HCT116 (cell line): ENCODE data around the gene SLC24A3. TPM values are rescaled to one million over a fixed set of nuclear protein-coding genes. Genes with fewer than 3 reads are reported as not detected.

Experiments
- ATAC-seq: fragments of 200-7000 bp; cut with Tn5 transposase; 2 replicates; pipeline ENCODE4 v1.9.1; 2020; ENCODE audit warnings: mild to moderate bottlenecking, moderate library complexity
- BruUV-seq: library from RNA; stranded (reverse); fragments of 400-500 nt; replicated peaks from 2 replicates; lab custom pipeline; 2021; lab: Mats Ljungman, UMichigan
- CTCF ChIA-PET: fragments of 300-600 bp; sonication (Branson Sonifier 250); formaldehyde crosslinking; loops from one replicate; lab custom pipeline; 2021; ENCODE audit warnings: antibody characterized with exemption; lab: Charles Lee
- POLR2A ChIA-PET: fragments of 300-600, 350-600 bp; sonication (Branson Sonifier 250); formaldehyde crosslinking; loops from one replicate; lab custom pipeline; 2021; ENCODE audit warnings: antibody characterized with exemption; lab: Charles Lee
- RAD21 ChIA-PET, 2 experiments: fragments of 300-600 bp; sonication (Branson Sonifier 250); formaldehyde crosslinking; loops; one replicate each; lab custom pipeline; 2023; ENCODE audit warnings: low total read pairs in 2 of 2; ENCODE audit not compliant: uncharacterized antibody in 2 of 2, unreplicated experiment in 2 of 2, low non-redundant PET in 1 of 2; lab: Charles Lee
- DNase-seq: peaks from one replicate; pipeline ENCODE4 v3.0.0-alpha.2; 2010; ENCODE audit warnings: low read depth, low spot score
- H2AFZ ChIP-seq: fragments of 200-600 bp; shearing (Covaris generic), sonication (generic); 2 replicates; pipeline ENCODE4 v1.6.1; 2017; ENCODE audit warnings: low read depth, mixed run types, mixed read lengths, antibody characterized with exemption, low read length; ENCODE audit not compliant: poor library complexity, severe bottlenecking
- H3K27ac ChIP-seq: 2 replicates; pipeline ENCODE4 v1.5.1; 2012; ENCODE audit warnings: low read depth, low read length
- H3K27me3 ChIP-seq: fragments of 200-600 bp; sonication (generic); 2 replicates; pipeline ENCODE4 v1.6.1; 2016; ENCODE audit warnings: mixed run types, low read length, mixed read lengths; ENCODE audit not compliant: insufficient read depth
- H3K36me3 ChIP-seq, 2 experiments: fragments of 200-500 bp in 1 of 2; fragments of 200-600 bp in 1 of 2; sonication (Bioruptor generic) in 1 of 2; sonication (generic) in 1 of 2; 2 replicates each; pipeline versions ENCODE4 v1.5.1 to v1.6.1; 2014 to 2016; ENCODE audit warnings: low read length in 2 of 2, inconsistent platforms in 1 of 2, mixed read lengths in 1 of 2, mixed run types in 1 of 2; ENCODE audit not compliant: insufficient read depth in 2 of 2, control insufficient read depth in 1 of 2
- H3K4me1 ChIP-seq, 2 experiments: fragments of 200-600 bp in 1 of 2; sonication (generic) in 1 of 2; 2 replicates each; pipeline versions ENCODE4 v1.5.1 to v1.6.1; 2012 to 2017; ENCODE audit warnings: low read length in 2 of 2, inconsistent platforms in 1 of 2, mild to moderate bottlenecking in 1 of 2, mixed read lengths in 1 of 2, mixed run types in 1 of 2, moderate library complexity in 1 of 2; ENCODE audit not compliant: insufficient read depth in 2 of 2, control insufficient read depth in 1 of 2
- H3K4me2 ChIP-seq: fragments of 200-600 bp; sonication (generic); 2 replicates; pipeline ENCODE4 v1.6.1; 2017; ENCODE audit warnings: mixed run types, low read length, mixed read lengths
- H3K4me3 ChIP-seq, 2 experiments: fragments of 200-600 bp in 1 of 2; sonication (generic) in 1 of 2; replicated peaks in 1 of 2; 2 replicates each; pipeline ENCODE4 v1.5.1; 2011 to 2016; ENCODE audit warnings: low read length in 2 of 2, control low read depth in 1 of 2, low read depth in 1 of 2, mild to moderate bottlenecking in 1 of 2, mixed read lengths in 1 of 2, mixed run types in 1 of 2
- H3K79me2 ChIP-seq: fragments of 200-600 bp; sonication (generic); 2 replicates; pipeline ENCODE4 v1.6.1; 2017; ENCODE audit warnings: mild to moderate bottlenecking, mixed run types, low read length, moderate library complexity, mixed read lengths; ENCODE audit not compliant: insufficient read depth
- H3K9ac ChIP-seq: fragments of 200-600 bp; sonication (generic); 2 replicates; pipeline ENCODE4 v1.6.1; 2016; ENCODE audit warnings: low read length, mixed read lengths
- H3K9me2 ChIP-seq: fragments of 200-600 bp; sonication (generic), shearing (Covaris generic); 2 replicates; pipeline ENCODE4 v1.6.1; 2017; ENCODE audit warnings: mixed run types, mild to moderate bottlenecking, moderate library complexity; ENCODE audit not compliant: insufficient read depth
- H3K9me3 ChIP-seq, 2 experiments: fragments of 200-500 bp in 1 of 2; fragments of 200-600 bp in 1 of 2; sonication (Bioruptor generic) in 1 of 2; sonication (generic) in 1 of 2; 2 replicates each; pipeline ENCODE4 v1.6.1; 2014 to 2017; ENCODE audit warnings: low read length in 2 of 2, mixed read lengths in 2 of 2, inconsistent platforms in 1 of 2, low read depth in 1 of 2, mild to moderate bottlenecking in 1 of 2, mixed run types in 1 of 2, moderate library complexity in 1 of 2; ENCODE audit not compliant: control insufficient read depth in 1 of 2, insufficient read depth in 1 of 2
- H4K20me1 ChIP-seq: fragments of 200-600 bp; sonication (generic), shearing (Covaris generic); 2 replicates; pipeline ENCODE4 v1.6.1; 2017; ENCODE audit warnings: mixed run types, mild to moderate bottlenecking, moderate library complexity; ENCODE audit not compliant: insufficient read depth
- CBX3 ChIP-seq: IDR thresholded peaks from 2 replicates; pipeline ENCODE4 v1.6.1; 2012; ENCODE audit warnings: low read depth
- CEBPB ChIP-seq: IDR thresholded peaks from 2 replicates; pipeline ENCODE4 v1.6.1; 2012; ENCODE audit warnings: low read depth
- CTCF ChIP-seq, 3 experiments: fragments of 200-600 bp in 1 of 3; sonication (generic) in 1 of 3; IDR thresholded peaks in 2 of 3; conservative IDR thresholded peaks in 1 of 3; 2 replicates each; pipeline ENCODE4 v1.5.1; 2012 to 2017; ENCODE audit warnings: low read depth in 2 of 3, low read length in 2 of 3, antibody characterized with exemption in 1 of 3, borderline replicate concordance in 1 of 3, control low read depth in 1 of 3, mild to moderate bottlenecking in 1 of 3, mixed read lengths in 1 of 3, mixed run types in 1 of 3, moderate library complexity in 1 of 3; ENCODE audit not compliant: insufficient read depth in 1 of 3
- ELF1 ChIP-seq: IDR thresholded peaks from 2 replicates; pipeline ENCODE4 v1.6.1; 2012; ENCODE audit warnings: low read depth, borderline replicate concordance
- JUND ChIP-seq: IDR thresholded peaks from 2 replicates; pipeline ENCODE4 v1.6.1; 2012
- POLR2A ChIP-seq: IDR thresholded peaks from 2 replicates; pipeline ENCODE4 v1.7.0; 2011; ENCODE audit warnings: borderline replicate concordance; ENCODE audit not compliant: insufficient read depth, insufficient read length; ENCODE audit errors: extremely low read depth
- POLR2AphosphoS5 ChIP-seq: IDR thresholded peaks from 2 replicates; pipeline ENCODE4 v1.6.1; 2011; ENCODE audit warnings: mild to moderate bottlenecking, low read depth, low read length, moderate library complexity
- RAD21 ChIP-seq: IDR thresholded peaks from 2 replicates; pipeline ENCODE4 v1.6.1; 2012; ENCODE audit warnings: low read depth, mild to moderate bottlenecking
- REST ChIP-seq: IDR thresholded peaks from 2 replicates; pipeline ENCODE4 v1.6.1; 2012; ENCODE audit warnings: low read depth
- SIN3A ChIP-seq: IDR thresholded peaks from 2 replicates; pipeline ENCODE4 v1.6.1; 2012; ENCODE audit warnings: low read depth
- SP1 ChIP-seq: IDR thresholded peaks from 2 replicates; pipeline ENCODE4 v1.6.1; 2012; ENCODE audit warnings: low read depth
- SRF ChIP-seq: IDR thresholded peaks from 2 replicates; pipeline ENCODE4 v1.6.1; 2012; ENCODE audit warnings: low read depth
- TCF7L2 ChIP-seq: IDR thresholded peaks from 2 replicates; pipeline ENCODE4 v1.7.0; 2011; ENCODE audit warnings: borderline replicate concordance, inconsistent platforms; ENCODE audit not compliant: insufficient read depth, insufficient read length; ENCODE audit errors: extremely low read depth
- YY1 ChIP-seq: IDR thresholded peaks from 2 replicates; pipeline ENCODE4 v1.6.1; 2011; ENCODE audit warnings: low read length, low read depth, moderate library complexity, mild to moderate bottlenecking; ENCODE audit not compliant: insufficient replicate concordance; ENCODE audit errors: extremely low read depth
- ZFX ChIP-seq: fragments of 450-650 bp; IDR thresholded peaks from 2 replicates; pipeline ENCODE4 v1.6.1; 2017
- ZNF274 ChIP-seq: fragments of 200-500 bp; sonication (Bioruptor generic); IDR thresholded peaks from 2 replicates; pipeline ENCODE4 v1.6.1; 2014; ENCODE audit warnings: mild to moderate bottlenecking, low read depth, low read length, inconsistent platforms
- intact Hi-C: fragments of 100-400 bp; cut with micrococcal nuclease; formaldehyde crosslinking; loops from 2 replicates; pipeline ENCODE4 v1.10.0; 2022
- total RNA-seq: library from RNA; stranded (reverse); gene quantifications from one replicate; pipeline ENCODE4 v1.2.1, GENCODE V29; 2021; ENCODE audit not compliant: unreplicated experiment
- TF ChIP-seq, protein P1 (sequence below): IDR thresholded peaks from 2 replicates; pipeline ENCODE4 v1.6.1; 2012
- TF ChIP-seq, protein P2 (sequence below): IDR thresholded peaks from 2 replicates; pipeline ENCODE4 v1.6.1; 2011; ENCODE audit warnings: mild to moderate bottlenecking, low read length, moderate library complexity; ENCODE audit not compliant: insufficient replicate concordance; ENCODE audit errors: extremely low read depth
- TF ChIP-seq, protein P3 (sequence below): IDR thresholded peaks from 2 replicates; pipeline ENCODE4 v1.6.1; 2012

Gene SLC24A3
- total RNA-seq, 1 experiment from 2014 or later = not detected

GRCh38 chr20:19492116-19492515 lies 279.7 kb downstream of the SLC24A3 start:
- POLR2A ChIA-PET = no interaction called here
- TF ChIP-seq SP1 (no peak), SRF (no peak), POLR2AphosphoS5 (no peak), TCF7L2 (no peak), ELF1 (no peak), CTCF (IDR thresholded peaks at IDR 0.05 in 2 of 3, conservative IDR thresholded peaks at IDR 0.05 in 1 of 3; ENCODE audit: borderline replicate concordance in 1 of 3, insufficient read depth in 1 of 3, low read depth in 2 of 3, low read length in 2 of 3) (no peak), SIN3A (no peak), RAD21 (no peak), CEBPB (no peak), YY1 (no peak), POLR2A (no peak), ZNF274 (no peak), ZFX (no peak), JUND (no peak), CBX3 (no peak), REST (no peak)
- TF ChIP-seq, protein P1, sequence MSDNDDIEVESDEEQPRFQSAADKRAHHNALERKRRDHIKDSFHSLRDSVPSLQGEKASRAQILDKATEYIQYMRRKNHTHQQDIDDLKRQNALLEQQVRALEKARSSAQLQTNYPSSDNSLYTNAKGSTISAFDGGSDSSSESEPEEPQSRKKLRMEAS = no peak
- TF ChIP-seq, protein P2, sequence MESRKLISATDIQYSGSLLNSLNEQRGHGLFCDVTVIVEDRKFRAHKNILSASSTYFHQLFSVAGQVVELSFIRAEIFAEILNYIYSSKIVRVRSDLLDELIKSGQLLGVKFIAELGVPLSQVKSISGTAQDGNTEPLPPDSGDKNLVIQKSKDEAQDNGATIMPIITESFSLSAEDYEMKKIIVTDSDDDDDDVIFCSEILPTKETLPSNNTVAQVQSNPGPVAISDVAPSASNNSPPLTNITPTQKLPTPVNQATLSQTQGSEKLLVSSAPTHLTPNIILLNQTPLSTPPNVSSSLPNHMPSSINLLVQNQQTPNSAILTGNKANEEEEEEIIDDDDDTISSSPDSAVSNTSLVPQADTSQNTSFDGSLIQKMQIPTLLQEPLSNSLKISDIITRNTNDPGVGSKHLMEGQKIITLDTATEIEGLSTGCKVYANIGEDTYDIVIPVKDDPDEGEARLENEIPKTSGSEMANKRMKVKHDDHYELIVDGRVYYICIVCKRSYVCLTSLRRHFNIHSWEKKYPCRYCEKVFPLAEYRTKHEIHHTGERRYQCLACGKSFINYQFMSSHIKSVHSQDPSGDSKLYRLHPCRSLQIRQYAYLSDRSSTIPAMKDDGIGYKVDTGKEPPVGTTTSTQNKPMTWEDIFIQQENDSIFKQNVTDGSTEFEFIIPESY = no peak
- TF ChIP-seq, protein P3, sequence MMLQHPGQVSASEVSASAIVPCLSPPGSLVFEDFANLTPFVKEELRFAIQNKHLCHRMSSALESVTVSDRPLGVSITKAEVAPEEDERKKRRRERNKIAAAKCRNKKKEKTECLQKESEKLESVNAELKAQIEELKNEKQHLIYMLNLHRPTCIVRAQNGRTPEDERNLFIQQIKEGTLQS = no peak
- no TSS peak for BruUV-seq
- no peak overlapping the region for H3K4me2 ChIP-seq
- H3K36me3 ChIP-seq = no peaks in the 10 kb centered on the region
- CTCF ChIA-PET = no interaction called here
- DNase-seq (no peak), ATAC-seq (no peak)
- RAD21 ChIA-PET = no interaction called here
- H2AFZ ChIP-seq = no peak overlapping the region
- no peaks in the 10 kb centered on the region for H3K27me3 ChIP-seq
- H3K27ac ChIP-seq = no peak overlapping the region
- no peak overlapping the region for H3K4me3 ChIP-seq
- H3K79me2 ChIP-seq = no peaks in the 10 kb centered on the region
- no peaks in the 10 kb centered on the region for H3K4me1 ChIP-seq
- no peaks in the 10 kb centered on the region for H3K9me3 ChIP-seq
- intact Hi-C loops = no loop called here
- no peak overlapping the region for H3K9ac ChIP-seq
- H4K20me1 ChIP-seq = no peaks in the 10 kb centered on the region
- H3K9me2 ChIP-seq = no peaks in the 10 kb centered on the region
